Stimulated activated CD8-positive, alpha-beta memory T cell treated with anti-CD3 and anti-CD28 coated beads, Interleukin-7, amount 100 ng/mL, for 1 hour (primary cell): ENCODE data around the gene BATF3.

Experiments
- DNase-seq, 2 donors: peaks; one replicate each; pipeline ENCODE4 v3.0.0-alpha.2; 2020; ENCODE audit warnings: low read depth in 2 of 2

Gene BATF3

DNA sequence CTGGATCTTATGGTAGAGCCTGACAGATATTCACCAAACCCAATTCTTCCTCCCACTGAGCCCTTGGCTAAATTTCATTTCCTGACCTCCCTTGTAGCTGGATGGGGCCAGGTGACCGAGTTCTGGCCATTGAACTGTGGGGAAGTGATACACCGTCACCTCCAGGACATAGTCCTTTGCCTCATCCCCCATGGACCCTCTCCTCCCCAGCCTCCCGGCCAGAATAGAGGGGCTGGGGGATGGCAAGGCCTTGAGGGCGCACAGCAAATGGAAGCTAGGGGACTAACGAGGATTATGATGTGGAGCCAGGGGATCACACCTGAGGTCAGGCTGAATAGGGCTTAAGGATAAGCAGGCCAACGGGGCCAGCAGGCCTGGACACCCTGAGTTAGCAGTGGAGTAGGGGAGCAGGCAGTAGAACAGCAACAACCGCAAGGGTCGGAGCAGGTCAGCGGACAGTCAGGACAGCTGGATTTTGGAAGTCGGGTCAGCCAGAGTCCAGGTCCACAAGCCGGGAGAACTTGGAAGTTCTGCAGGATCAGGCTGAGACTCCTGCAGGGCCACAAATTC, 15.0 kb downstream of the BATF3 start:
- no peak for DNase-seq

DNA sequence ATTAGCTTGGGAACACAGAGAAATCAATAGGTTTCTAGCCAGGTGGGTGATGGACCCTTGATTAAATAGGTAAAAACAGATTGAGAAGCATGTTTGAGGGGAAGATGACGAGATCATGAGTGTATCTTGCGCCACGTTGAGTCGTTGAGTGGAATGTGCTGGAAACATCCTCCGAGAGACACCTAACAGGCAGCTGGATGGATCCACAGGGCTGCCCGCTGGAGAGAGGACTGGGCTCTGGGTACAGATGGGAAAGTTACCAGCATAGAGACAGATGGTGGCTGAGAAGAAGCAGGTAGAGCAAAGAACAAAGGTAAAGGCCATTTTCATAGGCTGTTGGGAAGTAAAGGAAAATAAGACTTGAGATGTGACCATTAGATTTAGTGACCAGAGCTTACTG, 15.6 kb downstream of the BATF3 start:
- no peak for DNase-seq

DNA sequence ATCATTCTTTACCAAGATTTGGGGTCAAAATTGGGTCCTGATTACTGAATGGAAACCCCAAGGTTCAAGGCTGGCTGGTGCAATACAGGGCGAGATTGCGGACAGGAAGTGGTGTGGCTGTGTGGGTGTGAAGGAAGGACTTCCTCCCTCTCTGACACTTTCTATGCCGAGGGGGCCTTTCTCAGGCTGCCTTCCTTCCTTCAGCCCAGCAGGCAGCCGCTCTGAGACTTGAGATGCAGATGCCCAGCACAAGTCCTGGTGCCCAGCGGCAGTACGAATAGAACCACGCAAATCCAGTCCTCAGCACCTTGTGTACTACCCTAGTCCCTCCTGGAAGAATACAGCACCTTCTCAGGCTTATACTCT, 16.3 kb downstream of the BATF3 start:
- no peak for DNase-seq

DNA sequence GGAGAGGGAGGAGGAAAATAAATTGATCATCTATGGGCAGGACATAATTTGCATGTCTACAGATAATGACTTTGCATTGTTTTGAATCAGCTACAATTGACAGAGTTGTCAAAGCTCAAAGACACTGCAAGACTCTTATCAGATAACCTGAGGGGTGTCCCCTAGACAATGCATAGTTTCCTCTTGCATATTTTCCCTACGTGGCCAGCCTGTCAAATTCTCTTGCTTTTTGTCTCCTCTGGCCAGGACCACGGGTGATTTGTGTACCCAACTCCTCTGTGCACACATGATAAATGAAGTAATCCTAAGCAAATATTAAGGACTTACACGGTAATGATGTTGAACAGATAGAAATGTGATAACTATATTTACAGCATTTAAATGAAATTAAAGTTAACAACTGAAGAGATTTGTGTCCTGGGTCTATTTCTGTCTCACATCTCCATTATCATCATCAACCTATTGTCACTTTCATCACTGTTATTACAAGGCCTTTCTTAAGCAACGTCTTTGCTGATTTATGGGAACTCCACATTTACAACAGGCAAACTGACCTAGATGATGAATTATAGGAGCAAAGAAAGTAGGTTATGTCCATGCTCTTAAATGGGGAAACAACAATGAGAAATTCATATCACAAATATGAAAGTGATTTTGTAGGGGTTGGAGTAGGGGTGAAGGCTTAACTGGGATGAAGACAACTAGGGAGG, 18.8 kb downstream of the BATF3 start:
- no peak for DNase-seq

DNA sequence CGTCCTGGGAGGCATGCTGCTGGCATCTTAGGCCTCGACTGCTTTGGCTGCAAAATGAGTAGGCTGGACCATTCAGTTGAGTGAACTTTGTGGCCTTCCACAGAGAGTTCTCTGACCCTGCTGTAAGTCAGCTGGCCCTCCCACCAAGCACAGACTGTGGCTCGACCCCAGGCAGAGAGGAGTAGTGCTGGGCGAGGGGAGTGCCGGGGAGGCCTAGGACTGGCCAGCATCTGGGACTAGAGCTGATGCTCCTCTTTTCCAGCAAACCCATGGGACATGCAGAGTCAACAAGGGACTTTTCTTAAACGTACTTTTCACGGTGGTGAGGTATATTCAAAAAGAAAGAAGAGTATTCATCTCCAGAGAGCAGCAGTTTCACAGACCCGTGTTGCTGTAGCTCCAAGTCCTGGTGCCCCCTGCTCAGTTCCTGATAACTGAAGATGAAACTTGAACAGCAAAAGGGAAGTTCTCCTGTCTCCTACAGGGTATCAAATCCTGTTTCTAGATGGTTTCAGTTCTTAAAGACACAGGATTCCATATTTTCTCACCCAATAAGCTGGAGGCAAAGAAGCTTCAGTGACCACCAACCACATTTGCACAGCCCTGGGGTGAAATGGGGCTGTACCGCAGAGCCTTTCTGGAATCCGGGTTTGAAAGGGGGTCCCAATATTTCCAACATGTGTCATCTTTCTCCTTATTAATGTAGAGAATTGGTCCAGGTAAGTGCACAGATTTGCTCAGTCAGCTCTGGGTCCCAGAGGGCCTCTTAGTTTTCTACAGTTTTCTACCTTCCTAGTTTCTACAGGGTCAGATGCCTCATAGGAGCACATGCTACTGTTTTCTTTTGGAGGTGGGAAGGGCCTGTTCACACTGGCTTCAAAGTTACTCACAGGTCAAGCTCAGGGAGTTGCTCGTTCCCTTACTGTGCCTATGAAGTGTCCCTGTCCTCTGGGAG, 20.9 kb downstream of the BATF3 start:
- DNase-seq = no peak

DNA sequence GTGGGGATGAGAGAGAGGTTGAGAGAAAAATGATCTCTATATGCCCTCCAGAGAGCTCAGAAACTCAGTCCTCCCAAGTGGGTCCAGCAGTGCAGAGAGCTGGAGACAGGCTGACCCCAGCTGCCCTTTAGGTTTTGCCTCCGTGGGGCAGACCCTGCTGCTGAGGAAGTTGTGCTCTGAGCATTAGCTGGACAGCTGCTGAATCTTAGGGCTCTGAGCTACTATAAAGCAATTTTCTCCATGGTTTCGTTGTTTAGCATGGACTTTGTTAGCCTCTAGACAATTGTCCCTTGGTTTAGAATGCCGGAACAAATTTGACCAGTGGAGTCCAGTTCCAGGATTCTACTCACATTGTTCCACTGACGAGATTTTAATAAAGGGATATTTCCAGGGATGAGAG, 22.1 kb downstream of the BATF3 start:
- DNase-seq = no peak

DNA sequence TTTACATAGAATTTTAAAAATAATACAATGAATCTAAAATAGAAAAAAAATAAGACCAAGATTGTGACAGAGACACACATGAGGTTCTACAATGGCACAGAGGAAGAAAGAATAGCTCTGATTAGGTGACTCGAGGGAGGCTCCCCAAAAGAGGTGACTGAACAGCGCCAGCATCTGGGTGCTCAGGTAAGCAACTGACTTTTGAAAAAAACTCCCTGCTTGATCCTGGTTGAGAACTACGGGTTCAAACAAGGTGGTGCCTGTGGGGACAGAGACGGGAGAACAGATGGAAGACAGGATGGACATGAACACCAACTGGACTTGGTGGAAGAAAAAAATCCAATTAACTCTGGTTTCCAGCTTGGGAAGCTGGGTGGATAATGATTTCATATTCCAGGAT, 22.5 kb downstream of the BATF3 start:
- no peak for DNase-seq

DNA sequence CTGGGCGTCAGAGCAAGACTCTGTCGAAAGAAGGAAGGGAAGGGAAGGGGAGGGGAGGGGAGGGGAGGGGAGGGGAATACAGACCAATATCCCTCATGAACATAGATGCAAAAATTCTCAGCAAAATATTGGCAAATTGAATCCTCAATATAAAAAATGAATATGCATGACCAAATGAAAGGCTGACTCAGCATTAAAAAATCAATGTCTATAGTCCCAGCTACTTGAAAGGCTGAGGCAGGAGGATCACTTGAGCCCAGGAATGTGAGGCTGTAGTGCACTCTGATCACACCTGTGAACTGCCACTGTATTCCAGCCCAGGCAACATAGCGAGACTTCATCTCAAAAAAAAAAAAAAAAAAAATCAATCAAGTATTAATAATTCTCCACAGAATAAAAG, 24.0 kb downstream of the BATF3 start:
- no peak for DNase-seq

DNA sequence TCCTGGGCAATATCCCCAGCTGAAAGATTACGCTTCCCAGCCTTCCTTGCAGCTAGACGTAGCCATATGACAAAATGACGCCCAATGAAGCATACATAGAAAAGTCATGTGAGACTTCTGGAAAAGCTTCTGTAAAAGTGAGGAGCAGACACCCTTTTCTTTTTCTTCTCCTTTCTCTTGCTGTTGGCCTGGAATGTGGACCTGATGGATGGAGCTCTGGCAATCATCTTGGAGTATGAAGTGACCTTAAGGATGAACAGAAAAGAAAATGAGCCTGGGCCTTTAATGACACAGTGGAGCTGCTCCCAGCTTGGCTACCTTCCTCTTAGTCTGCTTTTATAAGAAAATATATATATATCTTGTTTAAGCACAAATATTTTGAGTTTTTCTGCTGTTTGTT, 24.8 kb downstream of the BATF3 start:
- DNase-seq = no peak

DNA sequence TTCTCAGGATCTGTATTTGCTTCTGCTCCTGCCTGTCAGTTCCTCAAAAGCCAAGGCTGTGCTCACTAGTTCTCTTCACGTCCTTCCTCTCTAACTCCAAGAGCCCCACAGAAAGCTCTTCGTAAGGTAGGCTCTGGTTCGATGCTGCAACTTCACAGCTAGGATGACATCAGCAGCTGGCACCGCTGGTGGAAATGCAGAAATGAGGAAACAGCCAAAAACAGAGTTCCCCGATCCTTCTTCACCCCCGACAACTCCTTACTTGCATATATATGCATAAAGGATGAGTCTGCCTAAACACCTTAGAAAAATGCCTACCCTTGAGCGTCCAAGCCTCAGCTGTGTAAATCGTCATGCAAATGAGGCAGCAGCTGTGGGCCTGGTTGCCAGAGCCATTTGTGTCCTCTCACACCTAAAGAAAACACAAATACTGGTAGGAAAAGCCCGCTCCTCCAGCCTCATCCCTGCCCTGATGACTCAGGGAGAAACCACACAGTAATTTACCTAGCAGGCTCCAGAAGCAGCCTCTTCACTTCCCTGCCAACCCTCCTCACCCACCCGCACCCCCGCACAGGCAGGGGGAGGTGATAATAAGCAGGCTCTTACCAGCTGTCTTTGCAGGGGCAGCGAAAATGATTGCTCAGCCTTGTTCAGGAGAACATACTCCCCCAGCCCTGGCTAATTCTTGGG, 28.2 kb downstream of the BATF3 start:
- DNase-seq = no peak

DNA sequence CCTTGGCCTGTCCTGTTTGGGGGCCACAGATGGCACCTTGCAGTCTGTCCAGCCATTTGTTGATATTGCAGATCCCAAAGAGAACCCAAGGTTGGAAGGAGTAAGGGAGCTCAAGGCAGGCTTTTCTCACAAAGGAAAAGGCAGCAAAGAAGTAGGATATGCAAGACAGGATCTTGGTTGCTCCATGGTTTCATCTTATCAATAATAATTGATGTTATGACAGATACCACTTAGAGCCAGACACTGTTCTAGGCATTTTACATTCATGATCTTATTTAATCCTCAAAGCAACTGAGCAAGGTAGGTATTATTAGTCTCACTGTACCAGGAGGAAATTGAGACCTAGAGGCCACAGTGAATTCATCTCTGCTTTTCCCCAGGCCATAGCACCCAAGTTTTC, 28.8 kb downstream of the BATF3 start:
- DNase-seq = no peak

DNA sequence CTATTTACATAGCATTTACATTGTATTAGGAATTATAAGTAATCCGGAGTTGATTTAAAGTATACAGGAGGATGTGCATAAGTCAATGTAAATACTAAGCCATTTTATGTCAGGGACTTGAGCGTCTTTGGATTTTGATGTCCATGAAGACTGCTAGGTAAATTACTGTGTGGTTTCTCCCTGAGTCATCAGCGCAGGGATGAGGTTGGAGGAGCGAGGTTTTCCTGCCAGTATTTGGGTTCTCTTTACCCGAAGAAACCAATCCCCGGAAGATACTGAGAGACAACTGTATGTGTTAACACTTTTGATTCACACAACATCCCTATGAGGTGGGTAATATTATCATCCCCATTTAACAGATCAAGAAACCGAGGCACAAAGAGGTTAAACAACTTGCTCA, 29.3 kb downstream of the BATF3 start:
- no peak for DNase-seq

DNA sequence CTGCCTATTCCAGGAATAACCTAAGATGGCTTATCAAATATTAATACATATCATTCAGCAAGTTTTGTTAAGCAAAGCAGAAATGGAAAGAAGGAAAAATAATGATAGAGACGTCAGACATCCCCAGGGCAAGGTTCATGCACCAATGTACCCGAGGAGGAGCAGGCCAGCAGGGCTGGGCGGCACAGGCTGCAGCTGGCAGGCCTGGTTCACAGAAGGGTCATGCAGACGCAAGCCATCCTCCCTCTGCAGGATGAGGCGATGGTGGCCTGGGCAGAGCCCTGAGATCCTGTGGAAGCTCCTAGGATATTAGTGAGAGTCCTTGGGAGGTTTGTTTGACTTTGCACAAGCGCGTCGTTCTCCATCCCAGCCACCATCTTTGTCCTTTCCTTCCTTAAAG, 30.0 kb downstream of the BATF3 start:
- no peak for DNase-seq

DNA sequence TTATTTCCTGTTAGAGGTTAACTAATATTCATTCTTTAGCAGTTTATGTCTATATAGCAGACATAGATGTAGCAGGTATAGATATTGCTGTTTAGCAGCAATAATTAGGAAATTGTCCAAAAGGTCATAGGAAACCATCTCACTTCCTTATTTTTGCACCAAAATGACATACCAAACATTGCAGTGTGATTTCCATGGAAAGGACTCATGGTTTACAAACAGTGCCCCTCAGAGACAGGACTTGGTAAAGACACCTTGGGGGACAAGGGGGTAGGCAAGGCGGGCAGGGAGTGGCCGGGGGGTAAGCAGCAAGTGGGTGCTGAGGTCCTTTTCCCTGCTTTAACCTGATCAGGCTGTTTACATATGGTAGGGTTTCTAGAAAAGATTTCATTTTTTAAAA, 30.5 kb downstream of the BATF3 start:
- DNase-seq = no peak

DNA sequence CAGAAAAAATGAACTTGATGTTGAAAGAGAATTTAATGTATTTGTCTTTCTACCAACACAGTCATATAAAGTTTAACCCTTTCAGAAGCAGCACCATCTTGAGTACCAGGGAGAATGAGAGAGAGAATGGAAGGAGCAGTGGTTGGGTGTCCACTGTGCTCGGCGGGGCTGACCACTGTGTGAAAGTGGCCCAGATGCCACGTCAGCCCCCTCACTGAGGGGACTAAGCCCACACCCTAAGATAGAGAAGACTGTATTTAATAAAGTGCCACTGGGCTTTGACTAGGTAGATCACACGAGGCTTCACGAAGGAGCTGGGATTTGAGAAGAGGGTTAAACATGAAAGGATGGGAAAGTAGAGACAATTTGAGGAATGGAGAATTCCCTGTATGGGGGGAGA, 31.2 kb downstream of the BATF3 start:
- DNase-seq = no peak

DNA sequence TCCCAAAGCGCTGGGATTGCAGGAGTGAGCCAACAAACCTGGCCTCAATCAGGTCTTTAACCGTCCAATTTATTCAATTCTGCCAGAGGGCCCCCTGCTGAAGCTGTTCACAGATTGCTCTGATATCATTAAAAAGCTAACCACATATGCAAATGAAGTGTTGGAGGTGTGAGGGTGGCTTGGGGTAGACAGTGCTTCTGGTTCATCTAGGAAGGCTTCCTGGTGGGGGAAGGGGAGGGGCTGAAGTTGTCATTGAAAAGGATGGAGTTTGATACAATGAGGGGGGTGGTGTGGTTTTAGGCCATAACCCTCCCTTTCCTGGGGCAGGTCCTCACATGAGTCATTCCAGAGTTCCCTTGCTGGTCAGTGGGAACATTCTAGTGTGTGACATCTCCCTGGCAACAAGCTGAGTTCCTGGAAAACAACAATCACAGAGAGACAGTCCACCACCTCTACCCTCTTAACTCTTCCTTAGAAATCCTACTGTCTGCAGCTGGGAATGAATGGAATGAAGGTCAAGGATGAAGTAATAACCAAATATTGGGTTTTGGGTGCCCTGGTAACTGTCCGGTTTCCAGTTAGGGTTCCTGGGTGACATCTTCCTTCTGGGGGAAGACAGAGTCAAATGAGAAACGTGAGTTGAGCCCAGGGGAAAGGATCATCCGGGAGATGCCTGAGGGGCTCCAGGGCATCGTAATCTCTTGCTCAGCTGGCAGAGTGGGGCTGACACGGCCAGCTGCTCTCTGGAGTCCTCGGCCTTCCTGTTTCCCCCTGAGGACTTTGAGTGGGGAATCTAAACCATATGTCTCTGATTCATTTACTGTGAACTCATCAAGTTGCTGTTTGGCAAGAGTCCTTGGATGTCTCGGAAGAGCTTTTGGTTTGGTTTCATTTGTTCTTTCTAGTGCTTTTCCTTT, 32.2 kb downstream of the BATF3 start:
- no peak for DNase-seq

DNA sequence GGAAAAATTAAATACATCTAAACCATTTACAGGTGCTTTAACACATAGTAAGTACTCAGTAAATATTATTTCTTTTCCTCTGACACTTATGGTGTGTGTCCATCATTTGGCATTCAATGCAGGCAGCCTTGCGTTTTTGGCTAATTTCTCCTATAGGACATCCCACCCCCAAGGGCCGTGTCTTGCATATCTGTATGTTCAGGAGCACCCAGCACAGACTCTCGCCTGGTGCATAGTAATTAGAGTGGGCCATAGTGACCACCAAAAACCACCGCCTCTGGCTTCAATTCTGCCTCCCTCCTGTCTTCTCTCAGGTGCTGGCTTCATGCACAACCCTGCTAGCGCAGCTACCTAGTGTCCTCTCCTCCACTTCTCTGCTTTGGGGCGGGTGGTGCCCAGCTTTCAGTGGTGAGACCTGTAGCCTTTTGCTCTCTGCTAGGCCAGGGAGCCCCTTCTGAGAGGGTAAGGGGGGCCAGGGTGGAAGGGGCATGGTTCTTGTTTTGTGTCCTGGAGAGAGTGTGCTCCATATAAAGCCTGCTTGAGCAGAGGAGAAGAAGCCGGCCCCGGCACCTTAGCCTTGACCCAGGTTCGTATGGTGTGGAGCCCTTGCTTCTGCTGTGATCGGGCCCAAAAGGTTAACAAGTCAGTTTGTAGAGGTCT, 33.4 kb downstream of the BATF3 start:
- DNase-seq = no peak

DNA sequence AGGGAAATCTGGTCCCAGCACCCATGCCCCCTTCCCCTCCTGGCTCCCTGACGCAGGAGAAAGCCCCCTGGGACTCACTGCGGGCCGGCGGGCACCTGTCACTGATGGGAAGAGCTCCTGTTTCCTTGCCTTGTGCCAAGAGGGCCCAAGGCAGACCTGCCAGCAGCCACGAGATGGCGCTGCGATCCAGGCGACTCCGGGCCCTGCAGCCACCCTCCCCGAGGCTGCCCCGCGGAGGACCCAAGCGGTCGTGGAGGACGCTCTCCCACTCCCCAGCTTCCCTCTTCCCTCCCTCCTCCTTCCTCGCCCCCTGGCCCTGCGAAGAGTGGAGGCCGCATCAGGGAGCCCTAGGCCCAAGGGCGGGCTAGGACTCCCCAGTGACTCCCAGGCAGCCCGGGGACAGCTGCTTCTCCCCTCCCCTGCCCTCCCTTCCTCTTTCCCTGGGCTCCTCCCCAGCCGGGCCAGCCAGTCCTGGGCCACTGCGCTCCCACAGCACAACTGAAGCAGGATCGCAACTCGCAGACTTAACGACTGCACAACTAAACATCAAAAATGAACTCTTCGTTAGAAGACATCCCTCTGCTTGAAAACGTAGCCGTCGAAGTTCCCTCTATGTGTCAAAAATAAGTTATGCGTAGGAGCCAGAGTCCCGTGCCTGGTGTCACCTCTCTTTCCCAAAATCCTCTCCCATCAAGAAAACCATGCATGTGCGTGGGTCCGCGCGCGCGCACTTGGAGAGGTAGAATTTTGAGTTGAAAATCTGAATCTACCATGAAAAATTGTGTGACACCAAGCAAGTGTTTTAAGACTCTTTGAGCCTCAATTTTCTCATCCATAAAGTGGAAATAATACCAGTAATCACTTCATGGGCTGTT, 34.2 kb downstream of the BATF3 start:
- DNase-seq = peak; percentile 51 to 56

DNA sequence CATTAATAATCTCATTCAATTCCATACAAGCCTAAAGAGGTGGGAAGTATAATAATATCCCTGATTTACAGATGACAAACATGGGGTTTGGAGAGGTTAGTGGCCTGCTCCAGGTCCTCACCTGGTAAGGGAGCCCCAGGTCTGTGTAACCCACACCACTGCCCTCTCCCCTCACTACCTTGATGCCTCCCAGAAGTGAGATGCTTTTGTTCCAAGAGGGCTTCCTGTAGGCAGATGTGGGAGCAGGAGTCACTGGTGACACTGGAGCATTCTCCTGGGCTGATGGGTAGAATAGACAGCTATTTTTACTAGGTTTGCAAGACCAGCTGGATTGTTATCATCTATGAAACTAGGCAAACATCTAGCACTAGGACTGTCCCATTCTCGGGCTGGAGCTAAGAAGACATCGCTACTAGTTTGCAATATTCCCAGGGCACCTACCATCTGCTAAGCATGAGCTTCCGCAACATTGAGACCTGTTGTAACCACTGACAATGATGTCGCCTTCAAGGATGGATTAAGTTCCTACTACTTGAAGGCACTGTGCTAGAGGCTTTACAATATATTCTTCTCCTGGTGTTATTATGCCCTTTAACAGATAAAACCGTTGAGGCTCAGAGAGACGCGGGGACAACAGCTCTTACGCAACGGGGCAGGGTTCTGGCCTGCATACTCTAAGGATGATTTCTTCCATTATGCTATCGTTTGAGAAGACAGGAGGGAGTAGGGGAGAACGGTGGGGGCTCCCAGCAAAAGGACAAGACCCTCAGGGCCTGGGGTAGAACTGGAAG, 35.0 kb downstream of the BATF3 start:
- DNase-seq = no peak
